ENCODE measurements around the gene NDUFA11.

- TF ChIP-seq CTCF (IDR thresholded peaks at IDR 0.05; ENCODE audit: low read depth, low read length) (no peak), EZH2phosphoT487 (IDR thresholded peaks at IDR 0.05; ENCODE audit: low read depth) (no peak)
Observed at GRCh38 chr19:5921516-5922160, 18.0 kb upstream of the NDUFA11 start.

Measured in OCI-LY3 (cell line).